Measurements from ENCODE around the gene HS3ST5. TPM values are rescaled to one million over a fixed set of nuclear protein-coding genes. Genes with fewer than 3 reads are reported as not detected.
"Not testable (repeated sequence)": the region's sequence is repeated elsewhere in the genome, so short reads cannot be mapped to it uniquely, and the experiment has no call there.

Gene HS3ST5
- total RNA-seq, 1 donor from 2014 or later = not detected

- DNase-seq (ENCODE audit: low read depth in 2 of 2) = no peak
Measured at GRCh38 chr6:114155763-114156162, 187.1 kb downstream of the HS3ST5 start.

- DNase-seq (ENCODE audit: low read depth in 2 of 2) = no peak
Measured at GRCh38 chr6:114154812-114155211, 188.0 kb downstream of the HS3ST5 start.

GRCh38 chr6:114153448-114153847, 189.4 kb downstream of the HS3ST5 start:
- DNase-seq (ENCODE audit: low read depth in 2 of 2) = no peak

GRCh38 chr6:114151064-114151690, 191.6 kb downstream of the HS3ST5 start:
- DNase-seq (ENCODE audit: low read depth in 2 of 2) = no peak

- DNase-seq (ENCODE audit: low read depth in 2 of 2) = not testable (repeated sequence)
Measured at GRCh38 chr6:114149182-114149581, 193.6 kb downstream of the HS3ST5 start.

GRCh38 chr6:114144887-114145851, 197.7 kb downstream of the HS3ST5 start:
- DNase-seq (ENCODE audit: low read depth in 2 of 2) = no peak

GRCh38 chr6:114142258-114142657, 200.6 kb downstream of the HS3ST5 start:
- DNase-seq (ENCODE audit: low read depth in 2 of 2) = no peak

- DNase-seq (ENCODE audit: low read depth in 2 of 2) = no peak
Measured at GRCh38 chr6:114140416-114140815, 202.4 kb downstream of the HS3ST5 start.

GRCh38 chr6:114138577-114139248, 204.1 kb downstream of the HS3ST5 start:
- no peak for DNase-seq (ENCODE audit: low read depth in 2 of 2)

GRCh38 chr6:114135363-114135971, 207.4 kb downstream of the HS3ST5 start:
- DNase-seq (ENCODE audit: low read depth in 2 of 2) = no peak

- DNase-seq (ENCODE audit: low read depth in 2 of 2) = no peak
Measured at GRCh38 chr6:114133816-114134215, 209.0 kb downstream of the HS3ST5 start.

GRCh38 chr6:114131945-114132344, 210.9 kb downstream of the HS3ST5 start:
- no peak for DNase-seq (ENCODE audit: low read depth in 2 of 2)

GRCh38 chr6:114125576-114125975, 217.2 kb downstream of the HS3ST5 start:
- DNase-seq (ENCODE audit: low read depth in 2 of 2) = no peak

GRCh38 chr6:114121913-114122662, 220.7 kb downstream of the HS3ST5 start:
- DNase-seq (ENCODE audit: low read depth in 2 of 2) = no peak

- no peak for DNase-seq (ENCODE audit: low read depth in 2 of 2)
Measured at GRCh38 chr6:114119056-114119455, 223.8 kb downstream of the HS3ST5 start.

GRCh38 chr6:114115652-114116051, 227.2 kb downstream of the HS3ST5 start:
- DNase-seq (ENCODE audit: low read depth in 2 of 2) = no peak

- peak; percentile 58 to 78 for DNase-seq (ENCODE audit: low read depth in 2 of 2)
Measured at GRCh38 chr6:114108119-114109002, 234.5 kb downstream of the HS3ST5 start.

- no peak for DNase-seq (ENCODE audit: low read depth in 2 of 2)
Measured at GRCh38 chr6:114106020-114106419, 236.8 kb downstream of the HS3ST5 start.

- no peak for DNase-seq (ENCODE audit: low read depth in 2 of 2)
Measured at GRCh38 chr6:114101255-114101654, 241.6 kb downstream of the HS3ST5 start.

All from dermis microvascular lymphatic vessel endothelial cell (primary cell).